Activated CD4-positive, alpha-beta T cell treated with anti-CD3 and anti-CD28 coated beads for 1 hour (primary cell): ENCODE data around the gene MEIG1.
A peak's percentile ranks its signal among the peaks of the same experiment; 100 is the strongest.
"Not testable (repeated sequence)": the region's sequence is repeated elsewhere in the genome, so short reads cannot be mapped to it uniquely, and the experiment has no call there.

Experiments used
- DNase-seq: peaks from one replicate; pipeline ENCODE4 v3.0.0-alpha.2; 2020

The MEIG1 gene, protein sequence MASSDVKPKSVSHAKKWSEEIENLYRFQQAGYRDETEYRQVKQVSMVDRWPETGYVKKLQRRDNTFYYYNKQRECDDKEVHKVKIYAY

DNA sequence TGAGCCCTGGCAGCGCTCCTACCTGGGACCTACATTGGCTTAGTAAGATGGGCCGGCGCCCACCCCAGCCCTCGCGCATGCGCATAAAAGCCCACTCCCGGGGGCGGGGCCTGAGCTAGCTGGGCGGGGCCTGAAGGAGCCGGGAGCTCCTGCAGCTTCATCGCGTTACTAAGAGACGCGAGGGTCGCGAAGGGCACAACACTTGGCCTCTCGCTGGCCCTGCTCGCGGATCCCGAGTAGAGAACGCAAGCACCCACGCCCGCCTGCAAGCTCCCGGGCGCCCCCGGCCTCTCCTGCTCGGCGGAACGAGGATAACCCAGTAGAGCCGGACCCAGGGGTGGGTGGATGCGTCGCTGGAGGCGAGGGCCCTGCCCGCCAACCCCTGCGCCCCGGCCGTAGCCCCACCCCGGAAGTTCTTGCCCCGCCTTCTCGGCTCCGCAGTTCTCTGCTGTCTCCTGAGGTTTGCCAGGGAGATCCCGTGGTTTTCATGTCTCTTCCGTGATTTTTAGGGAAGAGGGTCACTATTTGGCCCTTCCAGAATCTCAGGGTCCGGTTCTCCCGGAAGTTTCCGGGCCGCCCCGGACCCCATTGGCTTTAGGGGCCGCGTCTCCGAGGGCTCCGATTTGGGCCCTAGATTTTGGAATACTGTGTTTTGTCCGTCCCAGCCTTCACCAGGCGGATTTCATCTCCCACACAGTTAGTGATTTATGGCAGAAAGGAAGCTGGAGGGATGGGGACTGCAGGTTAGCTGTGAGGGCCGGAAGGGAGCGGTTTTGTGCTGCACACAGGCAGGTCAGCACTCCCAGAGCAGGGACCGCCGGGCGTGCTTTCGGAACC lies at the start of gene MEIG1:
MEIG1 (plus strand) TSS at position 168 of the 837 bp plus-strand sequence. CDS start 7,081 bp downstream, outside the sequence.
- DNase-seq = peak; percentile 89

DNA sequence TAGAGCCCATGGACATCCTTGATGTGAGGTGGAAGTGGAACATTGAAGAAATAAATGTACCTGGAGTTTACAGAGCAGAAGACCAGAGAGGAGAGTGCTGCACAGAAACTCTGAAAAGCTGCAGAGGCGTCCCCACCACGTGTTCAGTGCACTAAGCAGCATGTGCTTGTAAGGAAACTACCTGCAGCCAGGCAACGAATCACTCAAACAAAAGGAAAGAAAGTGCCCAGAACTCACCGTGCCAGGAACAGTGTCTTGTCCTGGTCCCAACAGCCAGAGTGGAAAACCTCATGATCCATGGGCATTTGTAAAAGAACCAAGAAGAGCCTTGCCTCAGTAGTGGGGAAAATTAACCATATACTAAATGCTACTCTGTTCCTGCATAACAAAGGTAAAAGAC lies 48.2 kb upstream of the MEIG1 start:
- DNase-seq = no peak

DNA sequence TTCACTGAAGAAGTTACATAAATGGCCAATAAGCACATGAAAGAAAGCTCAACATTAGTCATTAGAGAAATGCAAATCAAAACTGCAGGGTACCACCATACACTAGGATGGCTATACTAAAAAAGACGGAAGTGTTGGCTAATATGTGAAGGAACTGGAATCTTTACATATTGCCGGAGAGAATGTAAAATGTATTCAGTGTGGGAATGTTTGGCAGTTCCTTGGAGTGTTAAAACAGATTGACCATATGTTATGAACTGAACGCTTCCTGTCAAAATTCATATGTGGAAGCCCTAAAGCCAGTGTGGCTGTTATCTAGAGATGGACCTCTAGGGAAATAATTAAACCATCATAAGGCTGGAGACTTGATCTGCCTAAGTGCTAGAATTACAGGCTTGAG lies 47.4 kb upstream of the MEIG1 start:
- no peak for DNase-seq

DNA sequence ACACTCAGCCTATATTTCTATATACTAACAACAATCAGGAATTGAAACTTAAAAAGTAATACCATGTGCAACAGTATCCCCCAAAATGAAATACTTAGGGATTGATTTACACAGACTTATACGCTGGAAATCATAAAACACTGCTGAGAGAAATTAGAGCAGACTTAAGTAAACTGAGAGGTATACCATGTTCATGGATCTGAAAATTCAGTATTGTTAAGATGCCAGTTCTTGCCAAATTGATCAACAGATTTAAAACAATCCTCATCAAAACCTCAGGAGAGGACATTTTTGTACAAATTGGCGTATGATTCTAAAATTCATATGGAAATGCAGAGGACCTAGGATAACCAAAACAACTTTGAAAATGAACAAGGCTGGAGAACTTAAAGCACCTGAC lies 42.6 kb upstream of the MEIG1 start:
- no peak for DNase-seq

DNA sequence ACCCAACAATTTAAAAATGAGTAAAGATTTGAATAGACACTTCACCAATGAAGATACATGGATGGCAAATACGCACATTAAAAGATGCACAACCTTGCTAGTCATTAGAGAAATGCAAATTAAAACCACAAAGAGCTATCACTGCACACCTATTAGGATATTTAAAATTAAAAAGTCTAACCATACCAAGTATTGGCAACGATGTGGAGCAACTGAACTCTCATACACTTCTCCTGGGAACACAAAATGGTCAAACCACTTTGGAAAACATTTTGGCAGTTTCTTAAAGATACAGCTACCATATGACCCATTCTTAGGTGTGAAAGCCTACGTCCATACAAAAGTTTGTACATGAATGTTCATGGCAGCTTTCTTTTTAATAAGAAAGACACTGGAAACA lies 41.4 kb upstream of the MEIG1 start:
- DNase-seq = no peak

DNA sequence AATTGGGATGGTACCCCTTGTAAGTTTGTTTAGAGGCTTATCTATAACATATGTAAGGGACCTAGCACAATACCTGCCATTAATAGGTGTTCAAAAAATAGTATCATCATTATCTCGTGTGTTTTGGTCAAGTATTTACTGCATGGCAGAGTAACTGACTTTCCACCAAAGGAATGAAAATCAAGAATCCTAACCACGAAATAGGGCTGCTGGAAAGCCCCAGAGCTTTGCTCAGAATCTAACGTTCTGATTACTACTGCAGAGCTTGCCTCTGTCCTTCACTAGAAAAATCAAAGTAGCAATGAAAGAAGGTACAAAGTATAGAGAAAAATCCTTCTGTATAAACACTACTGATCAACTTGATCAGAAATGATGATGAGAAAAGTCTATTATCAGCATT lies 40.2 kb upstream of the MEIG1 start:
- no peak for DNase-seq

DNA sequence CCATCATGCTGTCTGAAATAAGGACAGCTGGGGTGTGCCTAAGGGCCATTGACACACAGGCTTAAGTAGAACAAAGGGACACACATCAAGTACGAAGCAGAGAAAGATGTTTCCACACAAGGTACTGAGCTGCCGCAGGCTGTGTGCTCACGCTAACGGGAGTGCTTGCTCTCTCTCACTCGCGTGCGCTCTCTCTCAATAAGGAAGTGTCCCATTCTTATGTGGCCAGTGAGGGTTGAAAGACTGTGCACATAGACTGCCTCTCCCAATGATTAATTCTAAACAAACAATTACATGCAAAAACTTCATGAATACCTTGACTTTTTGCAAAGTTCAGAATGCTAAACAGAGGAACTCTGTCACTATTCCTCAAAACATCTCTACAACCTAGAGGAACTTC lies 35.2 kb upstream of the MEIG1 start:
- DNase-seq = no peak

DNA sequence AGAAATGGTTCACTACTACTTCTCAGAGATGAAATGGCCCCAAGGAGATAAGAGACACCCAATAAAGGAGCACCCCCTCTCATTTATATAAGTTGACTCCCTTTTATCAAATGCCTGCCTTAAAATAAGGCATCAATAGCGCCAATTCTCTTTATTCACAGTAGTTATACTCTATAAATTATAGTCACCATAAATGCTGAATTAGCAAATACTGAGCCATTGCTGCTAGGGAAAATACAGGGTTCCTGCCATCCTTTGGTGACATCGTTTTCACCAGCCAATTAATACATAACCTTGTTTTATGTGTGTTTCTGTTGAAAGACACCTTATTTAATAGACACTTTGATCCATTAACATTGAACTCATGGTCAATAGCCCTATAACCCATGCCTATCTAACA lies 33.9 kb upstream of the MEIG1 start:
- DNase-seq = no peak

DNA sequence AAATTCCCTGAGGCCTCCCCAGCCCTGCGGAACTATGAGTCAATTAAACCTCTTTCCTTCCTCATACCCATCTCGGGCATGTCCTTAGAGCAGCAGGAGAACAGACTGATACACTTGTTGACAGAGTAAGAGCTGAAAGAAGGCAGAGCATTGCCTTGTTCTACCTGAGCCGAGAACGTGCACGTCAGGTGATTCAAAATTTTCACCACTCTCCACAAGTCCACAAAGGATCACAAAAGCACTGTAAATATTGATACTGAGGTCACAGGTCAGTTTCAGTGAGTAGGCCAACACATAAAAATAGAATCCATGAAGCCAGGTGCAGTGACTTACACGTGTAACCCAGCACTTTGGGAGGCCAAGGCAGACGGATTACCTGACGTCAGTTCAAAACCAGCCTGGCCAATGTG lies 33.1 kb upstream of the MEIG1 start:
- no peak for DNase-seq

DNA sequence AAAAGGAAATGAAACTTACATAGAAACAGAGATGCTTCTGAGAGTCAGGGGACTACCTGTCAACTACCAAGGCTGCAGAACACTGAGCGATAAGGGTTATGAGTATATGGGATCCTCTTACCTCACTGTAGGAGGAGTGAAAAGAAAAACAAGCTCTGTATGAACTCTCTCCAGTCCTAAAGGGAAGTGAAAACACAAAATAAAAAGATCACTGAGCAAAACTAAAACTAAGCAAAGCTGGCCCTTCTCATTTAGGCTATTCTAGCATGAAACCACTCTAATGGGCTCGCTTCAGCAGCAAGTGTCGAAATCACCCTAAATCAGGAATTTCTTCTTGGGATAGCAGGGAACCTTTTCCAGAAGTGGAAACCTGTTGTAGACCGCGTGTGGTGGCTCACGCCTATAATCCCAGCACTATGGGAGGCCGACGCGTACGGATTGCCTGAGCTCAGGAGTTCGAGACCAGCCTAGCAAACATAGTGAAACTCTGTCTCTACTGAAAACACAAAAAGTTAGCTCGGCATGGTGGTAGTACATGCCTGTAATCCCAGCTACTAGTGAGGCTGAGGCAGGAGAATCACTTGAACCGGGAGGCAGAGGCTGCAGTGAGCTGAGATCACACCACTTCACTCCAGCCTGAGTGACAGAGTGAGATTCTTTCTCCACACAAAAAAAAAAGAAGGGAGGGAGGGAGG lies 32.3 kb upstream of the MEIG1 start:
- DNase-seq = no peak

DNA sequence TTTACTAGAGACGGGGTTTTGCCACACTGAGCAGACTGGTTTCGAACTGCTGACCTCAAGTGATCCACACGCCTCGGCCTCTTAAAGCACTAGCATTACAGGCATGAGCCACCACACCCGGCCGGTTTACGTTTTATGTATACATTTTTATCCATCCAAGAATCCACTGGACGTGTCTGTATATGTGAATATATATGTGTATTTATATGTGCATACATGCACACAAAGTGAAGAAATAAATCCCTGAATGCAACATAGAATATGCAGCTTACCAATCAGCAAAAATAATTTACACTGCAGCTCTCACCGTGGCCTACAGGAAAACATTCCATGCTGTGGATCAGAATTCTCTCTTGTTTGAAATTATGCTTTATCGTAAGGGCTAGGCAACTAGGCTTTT lies 28.6 kb upstream of the MEIG1 start:
- no peak for DNase-seq

DNA sequence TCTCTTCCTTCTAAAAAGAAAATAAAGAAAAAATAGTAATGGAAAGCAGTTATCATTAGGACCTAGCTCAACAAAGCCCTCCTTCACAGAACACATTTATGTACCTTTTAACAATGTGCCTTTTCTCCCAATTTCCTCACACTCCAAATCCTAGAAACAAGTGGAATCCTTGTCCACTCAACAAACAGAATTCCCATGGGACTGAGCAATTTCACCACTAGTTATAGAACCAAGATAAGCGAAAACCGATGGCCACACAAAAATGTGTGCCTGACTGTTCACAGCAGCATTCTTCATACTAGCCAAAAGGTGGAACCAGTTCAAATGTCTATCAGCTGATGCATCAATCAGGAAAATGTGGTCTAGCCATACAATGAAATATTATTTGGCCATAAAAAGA lies 22.6 kb upstream of the MEIG1 start:
- no peak for DNase-seq

DNA sequence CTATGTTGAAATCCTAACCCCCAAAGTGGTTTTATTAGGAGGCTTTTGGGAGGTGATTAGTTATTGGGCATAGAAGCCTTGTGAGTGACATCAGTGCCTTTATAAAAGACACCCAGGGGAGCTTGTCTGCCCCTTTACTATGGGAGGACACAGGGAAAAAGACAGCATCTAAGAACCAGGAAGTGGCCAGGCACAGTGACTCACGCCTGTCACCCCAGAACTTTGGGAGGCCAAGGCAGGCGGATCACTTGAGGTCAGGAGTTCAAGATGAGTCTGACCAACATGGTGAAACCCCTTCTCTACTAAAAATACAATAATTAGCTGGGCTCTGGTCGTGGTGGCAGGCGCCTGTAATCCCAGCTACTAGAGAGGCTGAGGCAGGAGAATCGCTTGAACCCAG lies 20.2 kb upstream of the MEIG1 start:
- DNase-seq = not testable (repeated sequence)

DNA sequence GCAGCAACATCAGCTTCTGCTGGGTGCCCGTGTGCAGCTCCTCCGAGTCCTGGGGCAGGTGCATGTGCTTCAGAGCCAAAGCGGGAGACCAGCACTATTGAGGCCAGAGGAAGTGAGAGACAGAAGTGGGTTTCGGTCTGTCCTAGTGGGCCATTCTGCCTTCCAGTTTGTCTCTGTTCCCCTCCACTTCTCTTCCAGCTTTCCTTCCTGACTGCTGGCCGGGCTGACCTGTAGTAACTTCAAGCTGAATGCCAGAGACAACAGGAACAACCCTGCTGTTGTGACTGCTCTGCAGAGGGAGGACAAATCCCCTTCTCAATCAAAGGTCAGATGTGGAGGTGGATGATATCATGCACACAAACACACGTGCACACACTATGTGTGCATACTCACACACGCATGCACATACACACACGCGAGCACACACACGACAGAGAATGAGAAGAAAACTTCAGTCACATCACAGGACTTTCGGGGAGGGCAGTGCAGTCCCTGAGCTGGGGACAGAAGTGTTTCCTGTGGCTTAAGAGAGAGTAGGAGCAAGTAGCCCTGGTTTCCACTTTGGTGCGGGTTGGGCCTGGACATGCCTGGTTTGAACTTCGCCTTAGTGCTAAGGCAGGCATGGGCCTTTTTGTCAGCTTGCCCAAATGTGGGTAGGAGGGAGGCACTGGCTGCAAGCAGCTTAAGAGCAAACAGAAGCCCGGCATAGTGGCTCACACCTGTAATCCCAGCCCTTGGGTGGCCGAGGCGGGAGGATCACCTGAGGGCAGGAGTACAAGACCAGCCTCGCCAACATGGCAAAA lies 16.8 kb upstream of the MEIG1 start:
- not testable (repeated sequence) for DNase-seq

DNA sequence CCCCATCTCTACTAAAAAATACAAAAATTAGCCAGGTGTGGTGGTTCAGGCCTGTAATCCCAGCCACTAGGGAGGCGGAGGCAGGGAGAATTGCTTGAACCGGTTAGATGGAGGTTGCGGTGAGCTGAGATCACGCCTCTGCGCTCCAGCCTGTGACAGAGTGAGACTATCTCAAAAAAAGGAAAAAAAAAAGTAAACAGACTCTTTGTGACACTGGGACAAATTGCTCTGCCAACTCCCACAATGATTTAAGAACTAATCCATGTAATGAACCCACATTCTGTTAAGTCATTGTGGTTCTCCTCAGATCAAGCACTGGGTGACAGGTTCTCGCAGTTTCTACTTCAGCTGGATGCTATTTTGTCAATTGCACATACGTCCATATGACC lies 16.2 kb upstream of the MEIG1 start:
- DNase-seq = not testable (repeated sequence)

DNA sequence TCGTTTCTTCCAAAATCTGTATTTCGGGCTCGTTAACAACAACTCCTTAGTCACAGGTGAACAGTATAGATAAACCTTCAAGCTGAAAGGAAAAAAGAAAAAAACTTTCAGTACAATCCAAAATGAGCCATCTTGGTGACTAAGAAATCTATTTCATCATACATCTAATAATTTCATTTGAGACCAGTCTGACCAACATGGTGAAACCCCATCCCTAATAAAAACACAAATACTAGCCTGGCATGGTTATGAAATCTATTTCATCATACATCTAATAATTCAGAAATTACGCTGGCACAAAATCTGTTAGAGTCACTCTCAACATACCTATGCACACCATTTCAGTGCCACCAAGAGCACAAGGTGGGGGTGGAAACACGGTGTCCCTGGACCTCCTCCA lies 14.1 kb upstream of the MEIG1 start:
- DNase-seq = no peak

DNA sequence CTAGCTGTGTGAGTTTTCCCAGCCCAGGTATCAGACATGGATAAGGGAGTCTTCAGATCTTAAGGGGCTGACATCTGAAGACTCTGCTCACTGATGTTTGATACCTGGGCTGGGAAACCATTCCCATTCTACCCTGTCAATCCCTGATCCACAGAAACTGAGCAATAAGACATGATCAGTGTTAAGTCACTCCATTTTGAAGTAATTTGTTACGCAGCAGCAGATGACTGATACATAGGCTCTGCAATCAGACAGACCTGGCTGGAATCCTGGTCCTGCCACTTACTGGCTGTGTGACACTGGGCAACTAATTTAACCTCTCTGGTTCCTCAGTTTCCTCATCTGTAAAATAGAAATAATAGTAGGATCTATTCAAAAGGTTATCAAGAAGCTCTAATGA lies 11.9 kb upstream of the MEIG1 start:
- DNase-seq = no peak

DNA sequence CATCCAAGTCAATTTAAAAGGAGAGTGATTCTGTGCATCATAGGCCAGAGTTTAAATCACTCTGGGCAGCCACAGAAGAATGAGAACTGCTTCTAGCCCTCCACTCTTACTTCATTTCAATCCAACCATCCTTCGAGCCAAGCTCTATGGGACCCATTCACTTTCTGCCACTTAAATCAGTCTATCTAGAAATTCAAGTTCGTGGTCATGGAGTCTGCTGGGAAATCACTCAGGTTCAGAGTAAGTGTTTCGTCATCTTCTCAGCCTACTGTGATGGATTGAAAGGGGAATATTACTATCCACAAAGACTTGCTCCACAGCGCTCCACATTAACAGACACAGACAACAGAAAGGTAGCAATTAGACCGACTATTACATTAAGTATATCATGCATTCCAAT lies 9.9 kb upstream of the MEIG1 start:
- DNase-seq = no peak

DNA sequence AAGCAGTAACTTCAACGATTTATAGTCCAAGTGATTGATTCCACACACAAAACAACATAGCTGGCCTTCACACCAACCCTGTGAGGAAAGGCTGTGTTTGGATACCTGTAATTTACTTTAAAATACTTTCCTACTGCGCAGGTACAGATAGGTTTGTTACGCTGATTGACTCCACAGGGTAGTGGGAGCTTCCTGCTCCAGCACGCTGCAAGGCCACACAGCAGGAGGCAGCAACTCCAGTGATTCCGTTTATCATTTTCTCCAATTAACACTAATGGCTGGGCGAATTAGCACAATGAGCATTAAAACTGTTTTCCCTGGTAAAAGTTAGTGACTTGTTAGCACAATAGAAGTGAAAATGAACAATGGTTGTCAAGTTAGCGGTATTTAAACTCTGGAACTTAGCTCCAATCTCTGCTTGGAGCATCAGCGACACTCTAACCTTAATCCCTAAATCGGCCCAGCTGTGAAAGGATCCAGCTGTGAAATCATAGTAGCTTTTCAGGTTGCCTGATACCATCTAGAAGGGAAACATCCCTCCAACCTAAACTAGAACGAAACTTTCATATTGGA lies 6.3 kb upstream of the MEIG1 start:
- DNase-seq = no peak

DNA sequence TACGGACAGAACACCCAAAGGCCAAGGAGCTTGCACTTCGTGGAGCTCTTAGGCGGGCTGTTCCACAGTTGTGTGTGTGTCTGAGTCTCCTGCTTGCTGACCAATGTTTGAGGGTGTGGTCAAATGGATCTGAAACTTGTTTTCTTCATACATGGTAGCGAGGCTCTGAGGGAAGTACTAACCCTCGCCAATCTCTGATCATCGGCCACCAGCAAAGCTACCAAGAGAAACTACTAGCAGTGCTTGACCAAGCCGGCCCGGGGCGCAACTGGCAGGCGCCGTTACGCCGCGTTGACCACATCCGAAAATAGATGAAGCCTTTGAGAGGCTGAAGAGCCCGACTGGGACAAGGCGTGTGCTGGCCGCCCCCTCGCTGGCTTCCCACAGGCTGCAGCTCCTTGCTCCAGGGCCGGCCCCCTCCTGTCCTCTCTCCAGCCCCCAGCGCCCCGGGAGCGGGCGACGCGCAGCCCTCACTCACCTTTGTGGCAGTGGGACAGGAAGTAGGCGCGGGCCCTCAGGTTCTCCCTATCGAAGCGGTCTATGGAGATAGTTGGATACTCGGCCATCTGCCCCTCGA lies 5.7 kb upstream of the MEIG1 start:
- no peak for DNase-seq

DNA sequence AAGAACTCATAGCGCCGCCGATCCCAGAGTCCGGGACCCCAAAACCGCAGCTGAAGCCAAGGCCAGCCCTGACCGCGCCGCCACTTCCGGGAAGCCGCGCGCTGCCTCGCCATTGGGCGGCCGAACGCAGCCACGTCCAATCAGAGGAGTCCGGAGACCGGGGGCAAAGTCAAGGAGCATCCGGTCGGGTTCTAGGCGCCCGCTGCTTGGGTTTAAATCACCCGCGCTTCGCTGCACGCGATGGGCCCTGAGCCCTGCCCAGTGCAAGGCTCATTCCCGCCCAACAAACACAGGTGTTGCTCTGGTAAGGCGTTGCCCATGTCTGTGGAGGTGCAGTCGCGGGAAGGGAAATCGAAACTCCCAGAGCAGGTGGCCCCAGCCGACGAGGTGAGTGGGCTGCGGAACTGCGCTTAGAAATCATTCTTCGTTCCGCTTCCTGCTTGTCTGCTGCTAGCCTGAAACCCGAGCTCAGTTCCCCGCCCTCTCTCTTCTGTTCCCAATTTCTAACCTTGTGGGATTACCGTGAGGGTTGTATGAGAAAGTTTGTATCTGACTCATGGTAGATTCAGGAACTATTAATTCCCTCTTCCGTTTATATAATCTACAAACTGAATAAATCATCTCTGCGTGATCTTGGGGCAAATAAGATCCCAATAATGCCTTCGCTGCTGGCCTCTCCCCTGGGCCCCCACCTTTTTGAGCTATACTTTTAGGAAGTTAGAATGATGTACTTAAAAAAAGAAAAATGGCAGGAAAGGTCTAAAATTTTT lies 5.0 kb upstream of the MEIG1 start, which contains the start of gene DCLRE1C:
DCLRE1C (minus strand) TSS at position 96 of the 770 bp plus-strand sequence; CDS start at position 10, 86 bp downstream.
- DNase-seq = peak; percentile 82

DNA sequence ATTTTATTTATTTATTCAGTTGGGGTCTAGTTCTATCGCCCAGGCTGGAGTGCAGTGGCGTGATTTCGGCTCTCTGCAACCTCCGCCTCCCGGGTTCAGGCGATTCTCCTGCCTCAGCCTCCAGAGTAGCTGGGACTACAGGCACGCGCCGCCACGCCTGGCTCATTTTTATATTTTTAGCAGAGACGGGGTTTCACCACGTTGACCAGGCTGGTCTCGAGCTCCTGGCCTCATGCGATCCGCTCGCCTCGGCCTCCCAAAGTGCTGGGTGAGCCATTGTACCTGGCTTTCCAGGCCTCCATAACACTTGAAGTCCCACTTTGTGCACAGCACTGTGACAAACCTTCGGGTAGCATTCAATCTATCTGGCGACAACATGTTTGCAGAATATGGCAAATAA lies 4.3 kb upstream of the MEIG1 start:
- DNase-seq = no peak
